Erythroblast (primary cell): ENCODE results near the gene DMD.

Experiments used
- DNase-seq, 2 experiments: peaks; one replicate each; lab custom pipeline; 2025; lab: John Stamatoyannopoulos, UW
- GATA1 ChIP-seq: IDR thresholded peaks from 2 replicates; pipeline ENCODE4 v1.6.1; 2011; ENCODE audit warnings: low read depth, mild to moderate bottlenecking, control low read depth, low read length, moderate library complexity
- POLR2A ChIP-seq: IDR thresholded peaks from 2 replicates; pipeline ENCODE4 v1.6.1; 2011; ENCODE audit warnings: mild to moderate bottlenecking, low read length

The DMD gene

DNA sequence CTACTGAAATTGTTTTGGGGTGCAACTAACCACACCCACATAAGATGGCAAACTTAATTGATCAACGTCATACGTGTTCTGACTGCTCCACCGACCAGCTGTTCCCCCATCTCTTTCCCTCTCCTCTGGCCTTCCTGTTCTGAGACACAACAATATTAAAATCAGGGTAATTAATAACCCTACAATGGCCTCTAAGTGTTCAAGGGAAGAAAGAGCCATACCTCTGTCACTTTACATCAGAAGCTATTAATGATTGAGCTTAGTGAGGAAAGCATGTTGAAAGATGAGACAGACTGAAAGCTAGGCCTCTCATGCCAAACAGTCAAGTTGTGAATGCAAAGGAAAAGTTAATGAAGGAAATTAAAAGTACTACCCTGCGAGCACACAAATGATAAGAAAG lies 1965.6 kb downstream of the DMD start:
- no peak for TF ChIP-seq GATA1
- no peak for TF ChIP-seq POLR2A
- DNase-seq, result no peak

DNA sequence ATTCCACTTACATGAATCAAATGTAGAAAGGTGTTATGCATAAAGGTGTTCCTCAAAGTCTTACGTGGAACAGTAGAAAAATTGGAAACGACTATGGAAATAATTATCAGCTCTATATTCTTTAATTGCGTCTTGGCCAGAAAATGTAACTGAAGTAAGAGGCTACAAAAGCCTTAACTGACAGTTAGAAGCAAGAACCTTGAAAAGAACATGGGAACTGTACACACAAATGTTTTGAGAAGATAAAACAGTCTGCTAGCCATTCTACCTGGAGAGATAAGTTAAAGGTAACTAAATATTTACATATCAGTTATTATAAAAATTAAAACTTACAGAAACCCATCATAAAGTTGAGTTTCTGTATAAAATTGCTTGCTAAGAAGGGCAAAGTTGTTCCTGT lies 1967.5 kb downstream of the DMD start:
- no peak for DNase-seq
- no peak for TF ChIP-seq POLR2A
- TF ChIP-seq GATA1, result no peak

GRCh38 chrX:31240982-31241381 lies 1970.4 kb downstream of the DMD start:
- TF ChIP-seq GATA1, result no peak
- TF ChIP-seq POLR2A, result no peak
- DNase-seq, result no peak

DNA sequence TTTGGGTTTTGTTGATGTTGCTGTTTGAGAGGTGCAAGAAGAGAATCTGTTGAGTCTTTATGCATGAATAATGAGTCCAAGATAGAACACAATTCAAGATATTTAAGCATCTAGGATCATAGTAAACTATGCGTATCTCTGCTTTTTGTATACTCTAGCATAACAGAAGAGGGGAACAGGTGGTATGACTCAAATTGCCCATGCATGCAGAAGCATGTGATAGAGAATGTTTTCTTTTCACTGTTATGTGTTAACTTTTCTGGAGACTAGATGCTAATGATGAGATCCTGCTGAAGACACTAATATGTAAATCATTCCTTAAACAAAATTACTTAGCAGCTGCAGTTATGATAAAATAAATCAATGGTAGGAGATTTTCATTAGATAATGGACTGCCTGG lies 1974.2 kb downstream of the DMD start:
- TF ChIP-seq POLR2A, result no peak
- no peak for TF ChIP-seq GATA1
- DNase-seq, result no peak

GRCh38 chrX:31236231-31236630 lies 1975.1 kb downstream of the DMD start:
- no peak for DNase-seq
- TF ChIP-seq POLR2A, result no peak
- TF ChIP-seq GATA1, result no peak

- no peak for DNase-seq
- TF ChIP-seq POLR2A, result no peak
- TF ChIP-seq GATA1, result no peak
Observed at GRCh38 chrX:31233941-31234496, 1977.3 kb downstream of the DMD start.

DNA sequence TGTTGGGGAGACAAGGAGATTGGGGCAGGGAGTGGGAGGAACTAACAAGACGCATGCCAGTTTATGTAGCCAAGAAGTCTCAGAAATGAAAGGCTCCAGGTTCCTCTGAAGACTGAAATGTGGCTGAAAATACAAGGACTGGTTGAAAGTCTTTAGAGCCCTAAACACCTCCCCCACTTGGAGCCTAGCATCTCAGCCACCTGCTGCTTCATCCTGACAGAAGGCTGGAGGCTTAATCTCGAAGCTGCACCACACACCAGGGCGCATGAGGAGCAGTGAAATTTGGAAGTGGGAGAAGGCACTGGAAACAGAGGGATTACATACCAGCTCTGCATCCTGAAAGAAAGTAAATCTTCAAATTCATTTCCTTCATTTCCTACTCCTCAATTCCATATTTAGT lies 1978.8 kb downstream of the DMD start:
- no peak for DNase-seq
- no peak for TF ChIP-seq GATA1
- no peak for TF ChIP-seq POLR2A

- no peak for TF ChIP-seq POLR2A
- DNase-seq, result no peak
Observed at GRCh38 chrX:31228909-31229308, 1982.4 kb downstream of the DMD start.

GRCh38 chrX:31228415-31228832 lies 1982.9 kb downstream of the DMD start:
- DNase-seq, result no peak

GRCh38 chrX:31227250-31227649 lies 1984.1 kb downstream of the DMD start:
- TF ChIP-seq POLR2A, result no peak
- TF ChIP-seq GATA1, result no peak
- no peak for DNase-seq

More at GRCh38 chrX:31228415-31228832, 1982.9 kb downstream of the DMD start:
- TF ChIP-seq GATA1, result no peak
- no peak for TF ChIP-seq POLR2A

DNA sequence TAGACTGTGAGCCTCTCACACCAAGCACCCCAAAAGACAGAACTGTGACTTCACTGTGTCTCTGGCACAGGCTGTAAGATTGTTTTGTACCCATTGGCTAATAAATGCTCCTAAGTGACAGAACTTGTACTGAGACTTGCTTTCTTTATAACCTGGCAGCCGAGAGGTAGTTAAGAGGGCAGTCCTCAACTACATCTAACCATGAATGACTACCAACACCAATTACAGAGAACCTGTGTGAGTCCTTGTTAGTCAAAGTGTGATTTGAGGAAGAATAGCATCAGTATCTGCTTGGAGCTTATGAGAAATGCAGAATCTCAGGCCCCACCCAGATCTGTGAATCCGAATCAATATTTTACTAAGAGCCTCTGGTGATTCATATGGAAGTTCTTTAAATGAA lies 1985.5 kb downstream of the DMD start:
- TF ChIP-seq POLR2A (no peak), GATA1 (no peak)
- no peak for DNase-seq

DNA sequence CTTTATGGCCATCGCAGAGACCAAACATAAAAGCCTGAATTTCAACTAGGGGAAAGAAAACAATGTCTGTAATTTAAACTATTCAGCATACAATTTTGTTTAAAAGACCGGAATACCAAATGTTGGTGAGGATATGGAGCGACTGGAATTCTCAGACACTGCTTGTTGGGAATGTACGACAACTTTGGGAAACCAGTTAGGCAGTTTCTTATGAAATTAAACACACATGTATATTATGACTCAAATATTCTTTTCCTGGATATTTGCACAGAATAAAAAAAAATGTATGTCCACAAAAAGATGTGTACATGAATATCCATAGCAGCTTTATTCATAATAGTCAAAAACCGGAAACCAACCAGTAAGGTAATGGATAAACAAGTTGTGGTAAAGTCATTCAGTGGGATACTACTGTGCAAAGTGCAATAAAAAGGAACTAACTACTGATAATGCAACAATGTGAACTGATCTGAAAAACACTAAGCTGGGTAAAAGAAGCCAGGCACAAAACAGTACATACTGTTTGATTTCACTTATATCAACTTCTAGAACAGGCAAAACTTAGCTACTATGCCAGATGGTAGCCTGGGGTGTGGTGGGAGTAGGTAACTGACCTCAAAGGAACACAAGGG lies 1986.9 kb downstream of the DMD start:
- TF ChIP-seq POLR2A (no peak), GATA1 (no peak)
- DNase-seq, result no peak

DNA sequence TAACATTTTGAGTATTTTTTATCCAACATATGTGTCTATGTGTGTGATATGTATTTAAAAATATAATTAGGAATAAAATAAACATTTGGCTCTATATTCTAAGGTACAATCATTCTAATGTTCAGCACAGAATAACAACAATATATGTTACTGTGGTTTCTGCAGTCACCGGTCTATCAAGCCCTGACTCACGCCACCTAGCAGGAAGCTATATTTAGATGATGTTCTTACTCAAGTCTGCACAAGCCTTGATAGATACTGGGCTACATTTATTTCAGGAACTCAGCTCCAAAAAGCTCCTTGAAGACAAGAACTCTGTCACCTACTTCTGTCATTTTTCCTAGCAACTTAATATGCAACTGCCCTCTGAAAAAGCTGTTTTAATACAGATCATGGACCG lies 1987.5 kb downstream of the DMD start:
- no peak for TF ChIP-seq GATA1
- DNase-seq, result no peak

GRCh38 chrX:31222946-31223345 lies 1988.4 kb downstream of the DMD start:
- DNase-seq, result no peak
- TF ChIP-seq GATA1 (no peak), POLR2A (no peak)

GRCh38 chrX:31219174-31219573 lies 1992.2 kb downstream of the DMD start:
- no peak for DNase-seq
- TF ChIP-seq GATA1 (no peak), POLR2A (no peak)
